Common myeloid progenitor, CD34-positive (primary cell): ENCODE data around the gene PPP1R9A.

ENCODE experiments used
- CTCF ChIA-PET: fragments of 350-600 bp; sonication (Branson Sonifier 250); formaldehyde crosslinking; loops from one replicate; lab custom pipeline; 2021; ENCODE audit warnings: antibody characterized with exemption; lab: Charles Lee
- POLR2A ChIA-PET: fragments of 350-600 bp; sonication (Branson Sonifier 250); formaldehyde crosslinking; loops from one replicate; lab custom pipeline; 2021; ENCODE audit warnings: antibody characterized with exemption; lab: Charles Lee
- DNase-seq, 3 donors: peaks; one replicate each; pipeline versions ENCODE4 v3.0.0 to v3.0.0-alpha.2; 2013
- H3K27ac ChIP-seq, 2 experiments: 1 replicate in 1 of 2; 2 replicates in 1 of 2; pipeline ENCODE4 v1.7.0; 2013; ENCODE audit warnings: inconsistent platforms in 2 of 2, low read length in 2 of 2, mild to moderate bottlenecking in 2 of 2, low read depth in 1 of 2, moderate library complexity in 1 of 2; ENCODE audit not compliant: severe bottlenecking in 2 of 2, insufficient read depth in 1 of 2, poor library complexity in 1 of 2
- H3K27me3 ChIP-seq, 5 experiments: replicated peaks in 2 of 5; 1 replicate in 3 of 5; 2 replicates in 2 of 5; pipeline versions ENCODE4 v1.6.1 to v1.7.0; 2013; ENCODE audit warnings: low read length in 4 of 5, mild to moderate bottlenecking in 2 of 5, moderate library complexity in 2 of 5, inconsistent platforms in 1 of 5; ENCODE audit not compliant: insufficient read depth in 5 of 5, control insufficient read depth in 4 of 5
- H3K36me3 ChIP-seq, 4 experiments: 1 replicate in 2 of 4; 2 replicates in 2 of 4; pipeline versions ENCODE4 v1.6.1 to v1.7.0; 2013; ENCODE audit warnings: low read length in 3 of 4, control low read depth in 1 of 4, mild to moderate bottlenecking in 1 of 4; ENCODE audit not compliant: control insufficient read depth in 4 of 4, insufficient read depth in 4 of 4
- H3K4me1 ChIP-seq, 4 experiments: 1 replicate in 3 of 4; 2 replicates in 1 of 4; pipeline versions ENCODE4 v1.6.1 to v1.7.1; 2013; ENCODE audit warnings: low read length in 3 of 4, mild to moderate bottlenecking in 3 of 4, control low read depth in 1 of 4, inconsistent platforms in 1 of 4, moderate library complexity in 1 of 4; ENCODE audit not compliant: control insufficient read depth in 4 of 4, insufficient read depth in 4 of 4; ENCODE audit errors: control extremely low read depth in 1 of 4
- H3K4me3 ChIP-seq, 7 experiments: 1 replicate in 4 of 7; 2 replicates in 3 of 7; pipeline versions ENCODE4 v1.5.1 to v1.7.0; 2013; ENCODE audit warnings: mild to moderate bottlenecking in 7 of 7, low read length in 6 of 7, moderate library complexity in 6 of 7, inconsistent platforms in 2 of 7, low read depth in 2 of 7, control low read depth in 1 of 7; ENCODE audit not compliant: insufficient read depth in 4 of 7, control insufficient read depth in 1 of 7; ENCODE audit errors: extremely low read depth in 1 of 7
- H3K9me3 ChIP-seq, 5 experiments: 1 replicate in 4 of 5; 2 replicates in 1 of 5; pipeline versions ENCODE4 v1.6.1 to v1.7.1; 2013; ENCODE audit warnings: low read length in 4 of 5, mild to moderate bottlenecking in 2 of 5, inconsistent platforms in 1 of 5, low read depth in 1 of 5, moderate library complexity in 1 of 5; ENCODE audit not compliant: control insufficient read depth in 4 of 5, insufficient read depth in 2 of 5; ENCODE audit errors: control extremely low read depth in 1 of 5
- WGBS: methylation state at CpG from one replicate; pipeline ENCODE4 v1.1.5; 2013; ENCODE audit not compliant: insufficient coverage; 5-methylcytosine and 5-hydroxymethylcytosine counted together

The PPP1R9A gene

DNA sequence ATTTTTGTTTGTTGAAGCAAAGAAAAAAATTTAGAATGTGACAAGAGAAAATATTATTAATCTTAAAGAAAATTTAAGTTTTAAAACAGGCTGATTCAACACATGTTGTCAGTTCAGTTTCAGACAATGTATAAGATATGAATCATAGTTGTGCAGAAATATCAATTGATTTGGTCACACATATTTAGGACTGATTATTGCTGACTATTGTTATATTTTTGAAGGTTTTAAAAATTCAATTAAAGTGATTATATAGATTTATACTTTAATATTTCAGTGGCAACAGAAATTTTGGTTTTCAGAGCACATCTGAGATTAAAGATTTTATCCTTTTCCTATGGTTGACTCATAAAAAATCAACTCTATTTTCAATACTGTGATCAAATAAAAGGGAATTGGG, 284.4 kb downstream of the PPP1R9A start:
- CTCF ChIA-PET: no interaction called here
- Histone ChIP-seq H3K4me3 (no peak overlapping the region), H3K27ac (no peak overlapping the region), H3K36me3 (no peaks in the 10 kb centered on the region), H3K27me3 (no peaks in the 10 kb centered on the region), H3K4me1 (no peaks in the 10 kb centered on the region), H3K9me3 (no peaks in the 10 kb centered on the region)
- POLR2A ChIA-PET: no interaction called here
- DNase-seq: no peak

DNA sequence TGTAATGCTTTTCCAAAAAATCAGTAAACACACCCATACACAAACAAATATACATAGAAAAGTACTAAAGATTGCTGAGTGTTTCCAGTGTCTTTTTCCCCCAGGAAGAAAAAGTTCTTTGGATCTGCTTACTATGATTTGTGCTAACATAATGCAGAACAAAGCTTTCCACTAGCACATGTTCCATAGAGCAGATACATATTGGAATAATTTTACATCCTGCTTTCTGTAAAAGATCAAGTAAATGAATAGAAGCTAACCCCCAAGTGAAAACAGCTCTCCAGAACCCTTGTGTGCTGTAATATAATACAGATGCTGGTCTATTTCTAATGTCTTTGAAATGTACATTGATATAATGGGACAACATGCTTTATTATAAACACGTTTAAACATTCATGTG, 291.5 kb downstream of the PPP1R9A start:
- H3K36me3 ChIP-seq: no peaks in the 10 kb centered on the region
- H3K9me3 ChIP-seq: no peaks in the 10 kb centered on the region
- no peak overlapping the region for H3K27ac ChIP-seq
- no CpG with 5 or more reads among the region's 1 CpG for WGBS
- no peaks in the 10 kb centered on the region for H3K4me1 ChIP-seq
- ChIA-PET POLR2A (no interaction called here), CTCF (interaction anchor here (1.2 to 1.5 kb wide), 2 partner anchors 14 to 741 kb away, joined by 3 read pairs; no protein-coding TSS in a partner anchor)
- no peak overlapping the region for H3K4me3 ChIP-seq
- H3K27me3 ChIP-seq: no peaks in the 10 kb centered on the region
- DNase-seq: no peak

DNA sequence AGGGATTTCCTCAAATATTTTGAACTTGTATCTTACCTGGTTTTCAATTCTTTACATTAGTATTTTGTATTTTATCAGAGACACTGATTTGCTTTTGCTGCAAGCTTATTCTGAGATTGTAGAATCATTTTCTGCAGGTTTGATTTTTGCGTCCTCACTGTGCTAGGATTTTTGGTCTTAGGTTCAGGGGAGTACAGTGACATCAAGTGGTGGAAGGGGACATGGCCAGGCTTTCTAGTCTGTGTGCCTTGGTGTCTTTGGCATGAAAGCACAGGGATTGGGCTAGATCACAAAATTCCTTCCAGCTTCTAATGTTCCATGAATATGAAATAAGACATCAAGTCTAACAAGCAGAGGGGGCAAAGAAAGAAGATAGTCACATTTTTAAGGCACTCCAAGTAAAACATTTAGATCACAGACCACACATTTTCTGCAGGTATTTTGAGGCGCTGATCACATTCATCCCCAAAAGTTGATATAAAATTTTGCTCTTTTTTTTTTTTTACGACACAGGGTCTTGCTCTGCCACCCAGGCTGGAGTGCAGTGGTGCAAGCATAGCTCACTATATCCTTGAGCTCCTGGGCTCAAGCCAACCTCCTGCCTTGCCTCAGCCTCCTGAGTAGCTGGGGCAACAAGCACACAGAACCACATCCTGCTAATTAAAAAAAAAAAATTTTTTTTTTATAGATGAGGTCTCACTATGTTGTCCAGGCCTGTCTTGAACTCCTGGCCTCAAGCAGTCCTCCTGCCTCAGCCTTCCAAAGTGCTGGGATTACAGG, 292.6 kb downstream of the PPP1R9A start:
- CTCF ChIA-PET: interaction anchor here (0.9 to 1.5 kb wide), 5 partner anchors 15 to 755 kb away, joined by 3 to 4 read pairs (median 3); no protein-coding TSS in a partner anchor
- DNase-seq: peak; percentile 29 to 60 (median 46)
- no peaks in the 10 kb centered on the region for H3K4me1 ChIP-seq

DNA sequence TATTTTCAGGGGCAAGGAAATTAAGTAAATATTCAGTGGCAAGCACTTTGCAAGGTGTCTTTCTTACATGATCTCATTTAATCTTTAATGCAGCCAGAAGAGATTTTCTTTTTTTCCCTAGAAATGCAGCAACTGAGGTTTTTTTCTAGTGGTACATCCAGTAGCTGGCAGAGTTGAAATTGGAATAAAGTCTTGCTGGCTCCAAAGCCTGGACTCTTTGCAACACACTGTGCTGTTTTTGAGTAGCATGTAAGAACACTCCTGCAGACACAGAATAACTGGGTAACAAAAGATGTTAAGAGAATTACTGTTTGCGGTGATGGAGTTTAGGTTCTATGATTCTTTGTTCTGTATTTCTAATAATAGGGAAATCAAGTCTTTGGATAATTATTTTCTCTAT, 293.3 kb downstream of the PPP1R9A start:
- no CpG with 5 or more reads among the region's 1 CpG for WGBS
- Histone ChIP-seq H3K36me3 (no peaks in the 10 kb centered on the region), H3K4me1 (no peaks in the 10 kb centered on the region), H3K9me3 (no peaks in the 10 kb centered on the region), H3K27ac (no peak overlapping the region), H3K27me3 (no peaks in the 10 kb centered on the region), H3K4me3 (no peak overlapping the region)
- DNase-seq: no peak
- ChIA-PET POLR2A (no interaction called here), CTCF (interaction anchor here (0.9 to 1.3 kb wide), 2 partner anchors 751 to 755 kb away, joined by 3 to 4 read pairs; no protein-coding TSS in a partner anchor)

More for the DNA sequence above, 292.6 kb downstream of the PPP1R9A start:
- 88% methylated on average over 2 of the region's 3 CpGs for WGBS
- Histone ChIP-seq H3K27ac (no peak overlapping the region), H3K4me3 (no peak overlapping the region), H3K9me3 (no peaks in the 10 kb centered on the region), H3K27me3 (no peaks in the 10 kb centered on the region), H3K36me3 (no peaks in the 10 kb centered on the region)
- POLR2A ChIA-PET: no interaction called here

DNA sequence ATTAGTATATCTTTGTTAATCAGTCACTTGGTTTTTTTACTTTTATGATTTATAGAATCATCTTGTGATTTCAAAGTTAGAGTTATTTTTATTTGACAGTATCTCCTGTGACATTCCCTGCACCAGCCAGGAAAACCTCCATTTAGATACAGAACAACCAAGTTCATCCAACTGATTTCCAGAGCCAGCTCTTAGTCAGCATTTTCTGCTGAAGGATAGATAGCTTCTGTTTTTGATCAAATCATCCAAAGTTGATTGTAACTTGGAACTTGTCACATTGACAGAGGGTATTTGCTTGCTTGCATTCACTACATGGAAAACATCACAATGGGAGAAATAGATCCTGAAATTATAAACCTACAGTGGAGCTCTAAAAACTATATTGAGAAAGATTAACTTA, 294.3 kb downstream of the PPP1R9A start:
- ChIA-PET CTCF (no interaction called here), POLR2A (no interaction called here)

DNA sequence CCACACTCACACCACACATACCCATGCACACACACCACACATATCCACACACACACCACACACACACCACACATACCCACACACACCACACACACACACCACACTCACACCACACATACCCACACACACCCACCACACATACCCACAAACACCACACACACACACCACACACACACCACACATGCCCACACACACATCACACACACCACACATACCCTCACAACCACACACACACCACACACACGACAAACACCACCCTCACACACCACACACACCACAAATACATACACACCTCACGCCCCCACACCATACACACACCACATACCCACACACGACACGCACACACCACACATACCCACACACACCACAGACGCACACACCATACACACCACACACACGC, 297.2 kb downstream of the PPP1R9A start:
- Histone ChIP-seq H3K27me3 (no peaks in the 10 kb centered on the region), H3K27ac (no peak overlapping the region), H3K4me1 (no peaks in the 10 kb centered on the region), H3K36me3 (no peaks in the 10 kb centered on the region), H3K9me3 (no peaks in the 10 kb centered on the region), H3K4me3 (no peak overlapping the region)
- ChIA-PET CTCF (no interaction called here), POLR2A (no interaction called here)
- WGBS: no CpG with 5 or more reads among the region's 6 CpGs
- DNase-seq: no peak

More for the DNA sequence above, 294.3 kb downstream of the PPP1R9A start:
- Histone ChIP-seq H3K9me3 (no peaks in the 10 kb centered on the region), H3K27ac (no peak overlapping the region), H3K27me3 (no peaks in the 10 kb centered on the region), H3K36me3 (no peaks in the 10 kb centered on the region), H3K4me3 (no peak overlapping the region), H3K4me1 (no peaks in the 10 kb centered on the region)
- DNase-seq: no peak

DNA sequence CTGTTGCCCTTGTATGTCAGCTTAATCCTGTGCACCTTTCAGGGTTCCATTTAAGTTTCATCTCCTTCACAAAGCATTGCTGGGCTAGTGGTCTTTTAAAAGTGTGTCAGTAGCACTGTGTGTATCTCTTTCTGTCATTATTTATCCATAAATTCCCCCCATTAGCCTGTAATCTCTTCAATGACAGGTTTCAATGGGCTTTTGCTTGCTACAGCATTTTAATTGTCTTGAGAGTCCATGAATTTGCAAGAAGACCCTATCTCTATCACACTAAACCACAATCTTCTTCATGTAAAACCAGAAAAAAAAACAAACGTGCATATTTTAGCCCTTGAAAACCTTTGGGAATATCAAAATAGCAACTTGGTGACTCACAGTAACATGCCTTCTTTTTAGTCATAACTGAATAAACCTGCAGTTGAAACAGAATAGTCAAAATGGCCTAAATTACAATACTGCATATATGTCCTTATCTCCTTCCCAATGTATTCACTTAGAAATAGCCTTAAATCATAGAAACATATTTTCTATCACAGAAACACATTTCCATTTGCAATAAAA, 298.4 kb downstream of the PPP1R9A start:
- POLR2A ChIA-PET: no interaction called here
- no peak for DNase-seq
- 86% methylated on average over 1 of the region's 1 CpG for WGBS

More for the DNA sequence above, 298.4 kb downstream of the PPP1R9A start:
- no peak overlapping the region for H3K4me3 ChIP-seq
- no peaks in the 10 kb centered on the region for H3K36me3 ChIP-seq
- no peaks in the 10 kb centered on the region for H3K27me3 ChIP-seq
- no peak overlapping the region for H3K27ac ChIP-seq
- no peaks in the 10 kb centered on the region for H3K4me1 ChIP-seq
- CTCF ChIA-PET: no interaction called here
- H3K9me3 ChIP-seq: no peaks in the 10 kb centered on the region
